ENCODE data around the gene MT3. TPM values are rescaled to one million over a fixed set of nuclear protein-coding genes. Genes with fewer than 3 reads are reported as not detected.

The MT3 gene
- total and polyA plus RNA-seq, 9 of the 15 experiments (the other 6 are each of a cell fraction or from before 2014, with no cell fraction given) = not detected

- TF ChIP-seq CEBPG (CRISPR knock-in tag; IDR thresholded peaks at IDR 0.05) = no peak
- no peak for TF ChIP-seq CEBPG (tag; conservative IDR thresholded peaks at IDR 0.05 in 1 of 2, IDR thresholded peaks at IDR 0.05 in 1 of 2)
- no peak for TF ChIP-seq ZNF551 (CRISPR knock-in tag; IDR thresholded peaks at IDR 0.05)
- no peak for TF ChIP-seq ZNF184 (CRISPR knock-in tag; IDR thresholded peaks at IDR 0.05)
- TF ChIP-seq, protein P1, sequence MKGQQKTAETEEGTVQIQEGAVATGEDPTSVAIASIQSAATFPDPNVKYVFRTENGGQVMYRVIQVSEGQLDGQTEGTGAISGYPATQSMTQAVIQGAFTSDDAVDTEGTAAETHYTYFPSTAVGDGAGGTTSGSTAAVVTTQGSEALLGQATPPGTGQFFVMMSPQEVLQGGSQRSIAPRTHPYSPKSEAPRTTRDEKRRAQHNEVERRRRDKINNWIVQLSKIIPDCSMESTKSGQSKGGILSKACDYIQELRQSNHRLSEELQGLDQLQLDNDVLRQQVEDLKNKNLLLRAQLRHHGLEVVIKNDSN (CRISPR knock-in tag; IDR thresholded peaks at IDR 0.05) = no peak
- TF ChIP-seq ARID3B (CRISPR knock-in tag; IDR thresholded peaks at IDR 0.05; ENCODE audit: borderline replicate concordance) = no peak
- no peak for TF ChIP-seq NR2F6 (CRISPR knock-in tag; IDR thresholded peaks at IDR 0.05)
- no peak for TF ChIP-seq GATA2 (CRISPR knock-in tag; IDR thresholded peaks at IDR 0.05)
- TF ChIP-seq BMI1 (IDR thresholded peaks at IDR 0.05; ENCODE audit: low read length) = no peak
- no peak for TF ChIP-seq MBD2 (IDR thresholded peaks at IDR 0.05; ENCODE audit: borderline replicate concordance, low read depth)
- peak; percentile 41 for TF ChIP-seq HNRNPLL (IDR thresholded peaks at IDR 0.05; ENCODE audit: low read depth, low read length, poor library complexity, severe bottlenecking)
- TF ChIP-seq SFPQ (IDR thresholded peaks at IDR 0.05; ENCODE audit: low read depth, low read length) = no peak
- peak; percentile 94 for TF ChIP-seq HMGN3 (IDR thresholded peaks at IDR 0.05; ENCODE audit: borderline replicate concordance, extremely low read depth, insufficient read length, low read depth, low read length)
- TF ChIP-seq NUFIP1 (IDR thresholded peaks at IDR 0.05; ENCODE audit: partially characterized antibody) = no peak
- TF ChIP-seq BRF2 (IDR thresholded peaks at IDR 0.05; ENCODE audit: borderline replicate concordance, insufficient read depth, insufficient read length) = no peak
- no peak for TF ChIP-seq ZNF324 (CRISPR knock-in tag; IDR thresholded peaks at IDR 0.05)
- TF ChIP-seq L3MBTL2 (IDR thresholded peaks at IDR 0.05) = peak; percentile 73; the same call in 1 of the 2 replicates
- no peak for TF ChIP-seq CAMTA2 (CRISPR knock-in tag; conservative IDR thresholded peaks at IDR 0.05)
- TF ChIP-seq TAF1 (IDR thresholded peaks at IDR 0.05; ENCODE audit: control insufficient read depth, extremely low read depth, insufficient read depth, low read length, severe bottlenecking) = peak; percentile 67
- no peak for TF ChIP-seq ZNF780A (CRISPR knock-in tag; IDR thresholded peaks at IDR 0.05)
- TF ChIP-seq BACH1 (tag; IDR thresholded peaks at IDR 0.05) = no peak
- no peak for TF ChIP-seq FOXM1 (IDR thresholded peaks at IDR 0.05; ENCODE audit: low read depth)
- TF ChIP-seq FOXM1 (CRISPR knock-in tag; IDR thresholded peaks at IDR 0.05; ENCODE audit: low read depth) = no peak
- no peak for TF ChIP-seq ZZZ3 (IDR thresholded peaks at IDR 0.05)
Measured at GRCh38 chr16:56608043-56608875, 18.9 kb downstream of the MT3 start, which contains the start of gene MT2A (continued).
